Activated T-cell treated with anti-CD3 and anti-CD28 coated beads, Interleukin-2, amount 50 U/mL, for 24 hours (primary cell): ENCODE measurements around the gene HOXB4.
A peak's percentile ranks its signal among the peaks of the same experiment; 100 is the strongest.

ENCODE experiments used
- DNase-seq: peaks from one replicate; pipeline ENCODE4 v3.0.0-alpha.2; 2020
- H3K27ac Mint-ChIP-seq: 2 replicates; pipeline ENCODE4 v1.8.0; 2020; ENCODE audit warnings: mild to moderate bottlenecking, mixed read lengths
- H3K27me3 Mint-ChIP-seq: 2 replicates; pipeline ENCODE4 v1.8.0; 2020; ENCODE audit warnings: mixed read lengths
- H3K36me3 Mint-ChIP-seq: 2 replicates; pipeline ENCODE4 v1.8.0; 2020; ENCODE audit warnings: low read depth, mixed read lengths
- H3K4me1 Mint-ChIP-seq: 2 replicates; pipeline ENCODE4 v1.8.0; 2020; ENCODE audit warnings: low read depth, mixed read lengths
- H3K4me3 Mint-ChIP-seq: 2 replicates; pipeline ENCODE4 v1.8.0; 2020; ENCODE audit warnings: mild to moderate bottlenecking, moderate library complexity, mixed read lengths
- H3K9me3 Mint-ChIP-seq: 2 replicates; pipeline ENCODE4 v1.8.0; 2020; ENCODE audit warnings: mixed read lengths

Gene HOXB4

DNA sequence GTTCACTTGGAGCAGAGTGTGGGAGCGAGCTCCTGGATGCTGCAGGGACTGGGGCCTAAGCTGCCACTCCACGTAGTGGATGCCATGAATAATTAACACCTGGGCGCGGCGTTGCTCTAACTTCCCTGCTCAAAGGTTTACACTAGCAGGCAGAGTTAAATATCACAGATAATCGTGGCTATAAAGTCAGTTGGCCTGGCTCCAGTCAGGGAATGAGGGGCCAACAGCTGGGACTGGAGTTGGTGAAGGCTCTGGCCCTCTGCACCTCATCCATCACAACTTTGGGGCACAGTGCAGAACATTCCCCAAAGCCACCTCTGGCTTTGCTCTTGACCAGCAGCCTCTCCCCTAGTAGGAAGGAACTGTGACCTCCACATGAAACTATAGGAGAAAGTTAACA is 10.9 kb downstream of the HOXB4 start:
- Mint-ChIP-seq H3K36me3 (no peaks in the 10 kb centered on the region), H3K27ac (no peak overlapping the region), H3K4me3 (no peak overlapping the region)

DNA sequence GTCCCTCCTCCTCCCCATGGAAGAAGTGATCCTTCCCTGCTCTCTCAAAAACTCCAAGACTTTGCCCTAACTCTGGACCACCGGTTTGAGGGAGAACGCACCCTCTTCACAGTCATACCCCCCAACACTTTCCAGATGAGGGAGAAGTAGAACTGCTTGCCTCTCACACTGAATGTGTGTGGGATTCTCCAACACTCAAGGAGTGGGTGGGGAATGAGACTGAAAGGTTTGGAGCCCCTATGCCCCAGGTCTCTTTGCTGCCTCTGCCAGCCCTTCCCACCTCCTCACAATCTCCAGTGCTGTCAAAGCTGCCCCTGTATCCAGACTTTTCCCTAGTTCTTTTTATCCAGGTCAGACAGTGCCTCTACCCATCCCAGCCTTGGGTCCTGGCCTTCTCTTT is 11.4 kb downstream of the HOXB4 start:
- no peak for DNase-seq
- Mint-ChIP-seq H3K9me3 (no peaks in the 10 kb centered on the region), H3K4me1 (peaks cover 10% of the 10 kb centered on the region)

More for the DNA sequence above, 10.9 kb downstream of the HOXB4 start:
- Mint-ChIP-seq H3K27me3 (peaks cover 20% of the 10 kb centered on the region), H3K9me3 (no peaks in the 10 kb centered on the region), H3K4me1 (peaks cover 10% of the 10 kb centered on the region)
- DNase-seq: no peak

DNA sequence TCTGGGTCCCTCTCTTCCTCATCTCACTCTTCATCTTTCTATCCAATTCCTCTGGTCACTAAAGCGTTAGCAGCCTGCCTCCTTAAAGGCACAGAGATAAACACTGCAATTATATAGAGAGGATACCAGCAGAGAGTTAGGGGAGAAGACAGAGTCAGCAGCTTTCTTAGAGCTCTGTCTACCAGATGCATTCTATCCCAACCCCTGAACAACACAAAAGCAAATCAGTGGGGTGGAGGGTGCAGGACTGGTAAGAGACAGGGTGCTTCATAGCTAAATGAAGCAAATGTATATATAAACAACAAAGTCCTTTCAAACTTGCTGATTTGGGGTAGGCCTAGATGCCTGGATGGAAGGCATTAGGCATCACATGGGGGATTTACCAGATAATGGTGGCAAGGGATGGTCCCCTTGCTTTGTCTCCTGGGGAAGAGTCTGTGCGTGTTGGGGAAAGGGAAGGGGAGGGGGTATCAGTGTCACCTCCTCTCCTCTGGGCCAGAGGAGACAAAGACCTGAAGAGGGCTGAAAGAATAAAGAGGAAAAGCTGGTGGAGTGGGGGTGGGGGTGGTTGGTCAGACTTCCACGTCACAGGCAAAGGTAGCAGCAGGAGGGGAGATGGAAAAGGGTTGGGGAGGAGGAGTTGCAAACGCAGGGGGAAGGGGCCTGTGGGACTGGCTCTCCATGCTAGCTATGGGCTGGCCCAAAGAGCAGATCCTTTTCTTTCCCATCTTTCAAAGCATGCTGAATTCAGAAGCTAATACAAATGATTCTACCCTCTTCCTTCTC is 12.0 kb downstream of the HOXB4 start:
- Mint-ChIP-seq H3K27ac (no peak overlapping the region), H3K9me3 (no peaks in the 10 kb centered on the region), H3K36me3 (no peaks in the 10 kb centered on the region), H3K4me3 (no peak overlapping the region), H3K27me3 (peaks cover 26% of the 10 kb centered on the region), H3K4me1 (peaks cover 10% of the 10 kb centered on the region)
- no peak for DNase-seq

More for the DNA sequence above, 11.4 kb downstream of the HOXB4 start:
- Mint-ChIP-seq H3K4me3 (no peak overlapping the region), H3K36me3 (no peaks in the 10 kb centered on the region), H3K27me3 (peaks cover 22% of the 10 kb centered on the region), H3K27ac (no peak overlapping the region)

DNA sequence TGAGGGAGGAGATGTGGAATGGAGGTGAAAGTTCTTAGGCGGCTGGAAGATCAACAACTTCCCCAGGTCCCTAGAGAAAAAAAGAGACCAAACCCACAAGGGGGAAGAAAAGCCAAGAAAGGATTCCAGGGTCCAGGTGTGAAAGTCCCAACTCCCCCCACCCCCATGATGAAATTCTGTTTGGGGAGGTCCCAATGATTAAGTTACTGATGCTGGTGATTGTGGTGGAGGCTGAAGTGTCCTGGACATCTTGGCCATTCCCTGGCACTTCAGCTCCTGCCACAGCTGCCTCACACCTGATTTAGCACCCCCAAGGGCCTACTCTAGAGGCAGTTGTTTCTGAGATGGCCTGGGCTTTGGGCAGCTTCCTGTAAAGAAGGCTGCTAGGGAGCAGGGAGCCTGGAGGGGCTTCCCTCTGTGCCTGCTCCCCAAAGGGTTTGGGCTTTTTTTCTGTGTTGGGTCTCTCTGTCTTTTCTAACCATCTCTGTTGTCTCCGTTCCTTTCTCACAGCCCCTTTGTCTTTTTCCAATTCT is 13.1 kb downstream of the HOXB4 start:
- H3K27me3 Mint-ChIP-seq: peaks cover 24% of the 10 kb centered on the region
- DNase-seq: no peak
- H3K27ac Mint-ChIP-seq: no peak overlapping the region
- H3K9me3 Mint-ChIP-seq: no peaks in the 10 kb centered on the region
- H3K4me3 Mint-ChIP-seq: no peak overlapping the region
- peaks cover 10% of the 10 kb centered on the region for H3K4me1 Mint-ChIP-seq
- H3K36me3 Mint-ChIP-seq: no peaks in the 10 kb centered on the region

DNA sequence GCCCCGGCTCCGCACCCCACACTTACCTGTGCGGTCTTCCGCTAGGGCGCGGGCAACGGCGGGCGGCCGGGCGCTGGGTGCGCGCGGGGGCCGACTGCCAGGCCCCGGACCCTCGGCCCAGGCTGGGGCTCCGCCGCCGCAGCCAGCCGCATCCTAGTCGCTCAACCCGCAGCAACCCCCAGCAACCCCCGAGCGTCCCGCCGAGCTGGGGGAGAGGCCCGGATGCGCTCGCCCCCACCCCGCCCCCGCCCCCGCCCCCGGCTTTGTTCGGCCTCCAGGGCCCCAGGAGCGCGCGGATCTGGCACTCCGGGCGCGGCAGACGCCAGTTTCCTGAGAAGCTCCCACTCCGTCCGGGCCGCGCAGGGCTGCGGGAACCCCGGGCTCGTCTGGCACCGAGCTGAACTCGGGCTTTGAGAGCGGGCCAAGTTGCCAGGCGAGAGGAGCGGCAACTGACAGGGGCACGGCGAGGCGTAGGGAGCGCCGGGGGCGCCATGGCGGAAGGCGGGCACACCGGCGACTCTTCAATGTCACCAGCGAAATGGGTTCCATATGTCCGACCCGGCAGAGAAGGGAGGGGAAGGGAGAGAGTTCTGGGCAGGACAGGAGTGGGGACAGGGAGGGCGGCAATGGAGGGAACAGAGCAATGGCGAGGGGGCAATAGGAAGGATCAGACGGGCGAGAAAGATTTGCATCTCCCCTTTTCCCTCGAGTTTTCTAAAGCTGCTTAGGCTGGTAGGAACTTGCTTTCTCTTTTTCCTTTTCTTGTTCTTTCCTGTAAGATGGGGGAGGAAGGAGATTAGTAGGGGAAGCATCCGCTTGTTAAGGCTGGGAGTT is 13.7 kb downstream of the HOXB4 start:
- no peak overlapping the region for H3K27ac Mint-ChIP-seq
- peak overlapping the region; percentile 51 for H3K4me3 Mint-ChIP-seq
- no peaks in the 10 kb centered on the region for H3K36me3 Mint-ChIP-seq
- H3K27me3 Mint-ChIP-seq: peaks cover 23% of the 10 kb centered on the region
- no peak for DNase-seq
- H3K4me1 Mint-ChIP-seq: peaks cover 10% of the 10 kb centered on the region
- no peaks in the 10 kb centered on the region for H3K9me3 Mint-ChIP-seq

DNA sequence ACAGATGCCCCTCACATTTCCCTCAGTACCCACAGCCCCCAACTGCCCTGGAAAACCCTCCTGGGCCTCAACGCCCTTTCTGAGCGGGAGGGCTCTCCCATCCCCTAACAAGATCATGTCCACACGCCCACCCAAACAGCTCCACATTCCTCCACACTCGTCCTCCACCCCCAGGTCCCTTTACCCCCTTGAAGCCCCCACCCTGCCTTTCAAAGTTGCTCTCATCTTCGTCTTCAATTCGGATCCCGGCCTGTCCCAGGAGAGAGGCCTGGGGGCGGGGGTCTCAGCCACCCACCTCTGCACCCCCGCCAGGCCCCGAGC is 14.3 kb downstream of the HOXB4 start:
- Mint-ChIP-seq H3K4me3 (no peak overlapping the region), H3K27ac (no peak overlapping the region), H3K9me3 (no peaks in the 10 kb centered on the region), H3K4me1 (peaks cover 10% of the 10 kb centered on the region), H3K27me3 (peaks cover 26% of the 10 kb centered on the region), H3K36me3 (no peaks in the 10 kb centered on the region)
- DNase-seq: no peak

DNA sequence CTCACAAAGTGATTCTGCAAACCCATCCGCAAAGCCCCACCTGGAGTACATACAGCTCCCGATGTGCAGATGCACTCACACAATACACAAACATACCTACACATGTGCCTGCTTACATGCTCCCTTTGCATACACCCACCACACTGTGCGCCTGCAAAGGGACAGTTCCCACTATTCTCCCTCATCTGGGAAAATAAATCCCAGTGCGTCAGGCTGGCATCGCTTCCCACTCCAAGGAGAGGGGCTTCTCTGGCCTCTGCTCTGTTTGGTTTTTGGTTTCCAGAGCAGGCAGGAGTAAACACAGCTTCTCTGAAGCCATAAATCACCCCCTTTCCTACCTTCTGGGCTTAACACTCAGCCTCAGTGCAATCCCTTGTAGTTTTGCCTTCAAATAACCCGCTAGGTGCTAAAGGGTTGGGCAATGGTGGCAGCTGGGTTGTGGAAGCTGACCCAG is 14.7 kb downstream of the HOXB4 start:
- Mint-ChIP-seq H3K9me3 (no peaks in the 10 kb centered on the region), H3K4me3 (no peak overlapping the region), H3K27me3 (peaks cover 30% of the 10 kb centered on the region), H3K36me3 (no peaks in the 10 kb centered on the region), H3K27ac (no peak overlapping the region), H3K4me1 (peaks cover 9% of the 10 kb centered on the region)
- no peak for DNase-seq

DNA sequence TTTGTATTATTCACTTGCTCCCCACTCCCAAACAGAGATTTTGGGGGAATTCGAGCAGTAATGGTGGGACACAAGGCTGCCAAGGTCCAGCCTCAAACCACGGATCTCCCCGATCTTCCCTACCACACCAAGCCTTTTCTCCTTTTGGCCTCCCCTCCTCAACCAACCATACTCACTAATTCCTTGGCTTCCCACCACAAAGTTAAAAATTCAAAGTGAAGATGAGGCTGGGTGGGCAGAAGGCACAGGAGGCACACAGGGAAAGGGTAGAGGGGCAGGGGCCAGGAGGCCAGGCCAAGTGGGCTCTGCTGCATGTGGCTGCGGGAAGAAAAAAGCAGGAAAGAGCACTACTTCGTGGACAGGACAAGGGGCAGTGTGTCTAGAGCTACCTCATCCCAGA is 15.2 kb downstream of the HOXB4 start:
- H3K4me1 Mint-ChIP-seq: peaks cover 6% of the 10 kb centered on the region
- peaks cover 34% of the 10 kb centered on the region for H3K27me3 Mint-ChIP-seq
- DNase-seq: no peak
- no peaks in the 10 kb centered on the region for H3K36me3 Mint-ChIP-seq
- no peaks in the 10 kb centered on the region for H3K9me3 Mint-ChIP-seq
- H3K4me3 Mint-ChIP-seq: no peak overlapping the region
- H3K27ac Mint-ChIP-seq: no peak overlapping the region

DNA sequence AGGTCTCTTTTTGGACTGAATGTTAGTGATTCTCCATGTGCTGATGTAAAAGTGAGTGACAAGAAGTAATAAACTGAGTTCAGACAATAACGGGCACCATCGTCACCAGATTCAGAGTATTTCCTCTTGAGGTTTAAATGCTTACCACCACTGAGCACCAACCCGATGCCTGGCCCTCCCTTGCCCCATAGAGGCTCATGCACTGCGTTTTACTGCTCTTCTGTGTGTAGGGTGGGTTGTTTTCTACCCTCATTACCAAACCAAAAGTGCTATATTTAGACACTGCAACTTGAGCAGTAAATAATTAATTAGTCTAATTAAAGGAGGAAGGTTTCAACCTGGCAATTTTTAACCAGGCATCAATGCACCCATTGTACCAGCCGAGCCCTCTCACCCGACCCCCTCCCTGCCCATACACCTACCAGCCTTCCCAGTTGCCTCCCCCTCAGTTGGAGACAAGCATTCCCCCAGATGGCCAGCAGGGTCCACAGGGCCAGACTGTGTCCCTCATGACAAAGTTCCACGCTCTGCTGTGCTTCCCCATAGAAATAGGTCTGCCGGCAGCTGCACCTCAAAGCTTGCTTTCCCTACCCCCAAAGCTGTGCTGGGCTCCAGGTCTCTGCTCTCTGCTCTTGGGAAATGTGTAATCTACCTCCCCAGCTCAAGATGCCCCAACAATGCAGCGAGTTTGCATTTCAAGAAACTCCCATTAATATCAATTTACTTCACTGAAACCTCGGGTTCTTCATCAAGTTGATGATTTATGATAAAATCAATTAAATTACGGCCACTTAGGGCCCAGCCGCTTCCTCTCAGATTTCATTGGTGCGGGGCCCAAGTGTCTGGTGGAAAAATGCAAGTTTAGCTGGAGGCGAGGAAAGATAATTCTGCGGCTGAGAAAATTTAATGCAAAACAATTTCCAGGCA is 16.0 kb downstream of the HOXB4 start:
- H3K27ac Mint-ChIP-seq: no peak overlapping the region
- H3K27me3 Mint-ChIP-seq: peaks cover 38% of the 10 kb centered on the region
- H3K4me3 Mint-ChIP-seq: no peak overlapping the region
- no peaks in the 10 kb centered on the region for H3K36me3 Mint-ChIP-seq
- DNase-seq: no peak
- peaks cover 6% of the 10 kb centered on the region for H3K4me1 Mint-ChIP-seq
- H3K9me3 Mint-ChIP-seq: no peaks in the 10 kb centered on the region

DNA sequence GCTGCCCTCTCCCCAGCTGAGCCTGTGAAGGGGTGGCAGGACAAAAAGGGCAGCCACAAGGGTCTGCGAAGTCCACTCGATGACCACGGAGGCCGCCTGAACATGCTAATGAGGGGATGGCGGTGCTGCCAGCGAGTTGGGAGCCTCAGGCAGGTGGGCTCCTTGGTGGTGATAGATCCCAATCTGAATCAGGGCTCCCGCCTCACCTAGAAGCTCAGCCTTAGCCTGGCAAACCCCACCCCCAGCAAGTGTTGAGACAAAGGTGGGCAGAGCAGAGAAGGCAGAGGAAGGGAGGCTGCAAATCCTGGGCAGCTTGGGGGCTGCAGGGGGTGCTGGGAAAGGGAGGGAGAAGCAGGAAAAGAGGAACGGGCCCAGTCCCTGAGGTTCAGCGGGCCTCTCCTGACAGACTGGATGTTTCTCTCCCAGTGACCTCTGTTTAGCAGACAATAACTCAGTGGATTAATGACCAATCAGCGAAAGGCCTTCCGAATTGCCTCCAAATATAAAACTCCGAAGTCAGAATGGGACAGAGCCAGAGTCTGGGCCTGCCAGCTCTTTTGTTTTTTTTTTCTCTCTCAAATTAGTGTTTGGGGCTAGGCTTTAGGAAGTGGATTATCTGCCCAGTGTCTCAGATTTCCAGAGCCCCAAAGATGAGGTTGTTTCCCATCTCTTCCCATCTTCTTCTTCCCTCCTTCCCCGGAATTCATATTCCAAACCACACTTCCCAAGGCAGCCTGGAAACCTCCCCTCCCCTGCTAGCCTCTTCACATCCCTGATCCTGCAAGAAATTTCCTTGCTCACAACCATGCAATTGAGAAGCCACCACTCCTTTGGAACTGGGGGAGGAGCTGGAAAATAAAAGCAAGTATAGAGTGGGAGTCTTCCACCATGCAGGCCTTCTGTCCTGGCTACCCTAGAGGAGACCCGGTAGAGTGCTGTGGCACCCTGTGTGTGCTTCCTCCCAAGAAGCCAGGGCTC is 18.0 kb downstream of the HOXB4 start:
- peaks cover 56% of the 10 kb centered on the region for H3K27me3 Mint-ChIP-seq
- H3K4me3 Mint-ChIP-seq: no peak overlapping the region
- no peaks in the 10 kb centered on the region for H3K9me3 Mint-ChIP-seq
- H3K36me3 Mint-ChIP-seq: no peaks in the 10 kb centered on the region
- peaks cover 11% of the 10 kb centered on the region for H3K4me1 Mint-ChIP-seq
- DNase-seq: no peak
- H3K27ac Mint-ChIP-seq: no peak overlapping the region

DNA sequence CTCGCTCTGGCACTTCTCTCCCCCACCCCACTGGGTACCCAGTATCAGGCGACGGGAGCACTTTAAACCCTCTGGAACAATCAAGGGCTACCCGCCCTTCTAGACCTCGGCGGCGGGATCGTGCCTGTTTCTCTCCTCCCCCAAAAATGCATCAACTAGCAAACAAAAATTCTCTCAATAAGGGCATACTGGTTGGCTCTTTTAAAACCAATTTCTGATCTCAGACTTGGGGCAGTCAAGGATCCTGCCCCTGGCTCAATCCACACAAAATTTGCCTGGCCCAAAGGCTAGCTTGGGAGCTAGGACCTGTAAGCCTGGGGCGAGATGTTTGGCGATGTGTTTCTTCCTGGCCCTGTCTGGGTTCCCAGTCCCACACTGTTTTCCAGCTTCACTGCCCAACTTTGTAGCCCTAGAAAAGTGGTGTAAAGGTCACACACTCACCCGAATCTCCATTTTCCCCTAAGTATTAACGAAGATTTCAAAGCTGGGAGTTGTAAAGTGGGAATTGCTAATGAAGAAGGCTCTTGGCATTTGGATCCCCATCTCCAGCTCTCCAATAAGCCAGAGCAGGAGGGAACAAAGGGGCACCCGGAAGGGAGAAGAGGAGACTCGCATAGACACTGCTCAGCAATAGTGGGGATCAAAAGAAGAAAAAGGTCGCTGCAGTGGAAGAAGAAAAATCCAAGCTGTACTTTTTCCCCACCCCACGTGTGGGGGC is 18.9 kb downstream of the HOXB4 start:
- no peak for DNase-seq
- Mint-ChIP-seq H3K9me3 (no peaks in the 10 kb centered on the region), H3K4me1 (peaks cover 10% of the 10 kb centered on the region), H3K4me3 (no peak overlapping the region), H3K27me3 (peaks cover 64% of the 10 kb centered on the region), H3K36me3 (no peaks in the 10 kb centered on the region), H3K27ac (no peak overlapping the region)

DNA sequence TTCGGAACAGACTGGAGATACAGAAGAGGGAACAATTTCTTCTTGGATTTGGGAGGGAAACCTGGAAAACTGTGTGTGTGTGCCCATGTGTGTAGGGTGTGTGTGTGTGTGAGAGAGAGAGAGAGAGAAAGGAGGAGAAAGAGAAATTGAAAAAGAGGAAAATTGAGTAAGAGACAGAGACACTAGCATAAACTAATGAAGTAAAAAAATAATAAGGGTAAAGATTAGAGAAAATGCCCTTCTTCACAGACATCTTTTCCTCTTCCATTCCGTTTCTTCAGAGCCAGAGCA is 19.4 kb downstream of the HOXB4 start:
- Mint-ChIP-seq H3K4me3 (no peak overlapping the region), H3K27me3 (peaks cover 64% of the 10 kb centered on the region), H3K27ac (no peak overlapping the region)

More for the DNA sequence above, 19.4 kb downstream of the HOXB4 start:
- DNase-seq: no peak
- Mint-ChIP-seq H3K9me3 (no peaks in the 10 kb centered on the region), H3K36me3 (no peaks in the 10 kb centered on the region), H3K4me1 (peaks cover 9% of the 10 kb centered on the region)
